IMR-90 (cell line): ENCODE results near the gene TMCC1. TPM values are rescaled to one million over a fixed set of nuclear protein-coding genes. Genes with fewer than 3 reads are reported as not detected.
A peak's percentile ranks its signal among the peaks of the same experiment; 100 is the strongest.

Source experiments
- ATAC-seq: fragments of 200-7000 bp; cut with Tn5 transposase; 2 replicates; pipeline ENCODE4 v1.9.1; 2020; ENCODE audit warnings: low read depth, mild to moderate bottlenecking, moderate library complexity
- BruUV-seq: library from RNA; stranded (reverse); fragments of 400-500 nt; replicated peaks from 2 replicates; lab custom pipeline; 2021; lab: Mats Ljungman, UMichigan
- CTCF ChIA-PET: fragments of 300-600 bp; formaldehyde crosslinking; extraction: SDS; loops from one replicate; lab custom pipeline; 2021; ENCODE audit warnings: antibody characterized with exemption; lab: Yijun Ruan, JAX
- POLR2A ChIA-PET: fragments of 300-600 bp; sonication (Branson Sonifier 250); formaldehyde crosslinking; loops from one replicate; lab custom pipeline; 2022; ENCODE audit warnings: antibody characterized with exemption; ENCODE audit not compliant: unreplicated experiment; lab: Charles Lee
- DNase-seq: peaks from one replicate; pipeline ENCODE4 v3.0.0; 2013
- H2AFZ ChIP-seq: replicated peaks from 2 replicates; pipeline ENCODE3; 2013; ENCODE audit warnings: low read length, mild to moderate bottlenecking; ENCODE audit not compliant: poor library complexity
- H2AK5ac ChIP-seq: 2 replicates; pipeline ENCODE4 v1.6.1; 2013; ENCODE audit warnings: low read depth, low read length, inconsistent platforms
- H2AK9ac ChIP-seq: replicated peaks from 2 replicates; pipeline ENCODE3; 2013; ENCODE audit warnings: mild to moderate bottlenecking, low read depth, low read length, moderate library complexity; ENCODE audit not compliant: poor library complexity
- H2BK120ac ChIP-seq: 2 replicates; pipeline ENCODE4 v1.6.1; 2013; ENCODE audit warnings: low read depth, low read length, inconsistent platforms
- H2BK15ac ChIP-seq: 3 replicates; pipeline ENCODE4 v1.6.1; 2013; ENCODE audit warnings: low read depth, low read length, inconsistent platforms
- H2BK20ac ChIP-seq: 2 replicates; pipeline ENCODE4 v1.6.1; 2013; ENCODE audit warnings: low read depth, mild to moderate bottlenecking, inconsistent platforms, low read length, moderate library complexity
- H2BK5ac ChIP-seq: 2 replicates; pipeline ENCODE4 v1.6.1; 2013; ENCODE audit warnings: mild to moderate bottlenecking, low read depth, low read length, inconsistent platforms; ENCODE audit not compliant: poor library complexity, severe bottlenecking
- H3K14ac ChIP-seq: replicated peaks from 2 replicates; pipeline ENCODE4 v1.6.1; 2013; ENCODE audit warnings: low read depth, low read length, inconsistent platforms
- H3K18ac ChIP-seq: 2 replicates; pipeline ENCODE4 v1.6.1; 2013; ENCODE audit warnings: low read depth, low read length, control low read depth
- H3K23ac ChIP-seq: 2 replicates; pipeline ENCODE4 v1.6.1; 2013; ENCODE audit warnings: low read depth, low read length, inconsistent platforms
- H3K27ac ChIP-seq: 2 replicates; pipeline ENCODE4 v1.5.1; 2013; ENCODE audit warnings: mild to moderate bottlenecking, control low read depth, low read length; ENCODE audit not compliant: insufficient read depth
- H3K27me3 ChIP-seq: 2 replicates; pipeline ENCODE4 v1.6.1; 2013; ENCODE audit warnings: low read length; ENCODE audit not compliant: control insufficient read depth, insufficient read depth
- H3K36me3 ChIP-seq: 2 replicates; pipeline ENCODE4 v1.6.1; 2013; ENCODE audit warnings: low read length, mixed read lengths; ENCODE audit not compliant: control insufficient read depth, insufficient read depth
- H3K4ac ChIP-seq: 2 replicates; pipeline ENCODE4 v1.6.1; 2013; ENCODE audit warnings: low read depth, low read length, inconsistent platforms
- H3K4me1 ChIP-seq: 2 replicates; pipeline ENCODE4 v1.6.1; 2013; ENCODE audit warnings: low read length, mixed read lengths; ENCODE audit not compliant: control insufficient read depth, insufficient read depth
- H3K4me2 ChIP-seq: 2 replicates; pipeline ENCODE4 v1.6.1; 2013; ENCODE audit warnings: low read depth, mild to moderate bottlenecking, control low read depth, low read length, moderate library complexity
- H3K4me3 ChIP-seq: 2 replicates; pipeline ENCODE4 v1.5.1; 2013; ENCODE audit warnings: low read depth, mild to moderate bottlenecking, control low read depth, low read length, moderate library complexity; ENCODE audit not compliant: insufficient read depth
- H3K56ac ChIP-seq: 2 replicates; pipeline ENCODE4 v1.6.1; 2013; ENCODE audit warnings: low read length, inconsistent platforms; ENCODE audit not compliant: insufficient read depth; ENCODE audit errors: extremely low read depth
- H3K79me1 ChIP-seq, 2 experiments: 2 replicates each; pipeline ENCODE4 v1.6.1; 2013; ENCODE audit warnings: low read length in 2 of 2, inconsistent platforms in 1 of 2, low read depth in 1 of 2
- H3K9ac ChIP-seq: 2 replicates; pipeline ENCODE4 v1.6.1; 2013; ENCODE audit warnings: low read depth, low read length, control low read depth
- H3K9me1 ChIP-seq: 2 replicates; pipeline ENCODE4 v1.6.1; 2013; ENCODE audit warnings: low read length, inconsistent platforms; ENCODE audit not compliant: insufficient read depth
- H3K9me3 ChIP-seq: 2 replicates; pipeline ENCODE4 v1.6.1; 2013; ENCODE audit warnings: low read length; ENCODE audit not compliant: control insufficient read depth, insufficient read depth
- H4K20me1 ChIP-seq: 2 replicates; pipeline ENCODE4 v1.6.1; 2013; ENCODE audit warnings: low read length, inconsistent platforms; ENCODE audit not compliant: insufficient read depth
- H4K5ac ChIP-seq: 2 replicates; pipeline ENCODE4 v1.6.1; 2013; ENCODE audit warnings: mild to moderate bottlenecking, low read depth, low read length, control low read depth
- H4K8ac ChIP-seq, 2 experiments: 2 replicates each; pipeline ENCODE4 v1.6.1; 2013; ENCODE audit warnings: low read depth in 2 of 2, low read length in 2 of 2, control low read depth in 1 of 2, inconsistent platforms in 1 of 2
- H4K91ac ChIP-seq: 2 replicates; pipeline ENCODE4 v1.6.1; 2013; ENCODE audit warnings: low read depth, low read length, inconsistent platforms; ENCODE audit not compliant: insufficient read depth
- BHLHE40 ChIP-seq: fragments of 150-350 bp; IDR thresholded peaks from 2 replicates; pipeline ENCODE4 v1.6.1; 2016; ENCODE audit warnings: mild to moderate bottlenecking, low read depth, low read length
- CEBPB ChIP-seq: IDR thresholded peaks from 2 replicates; pipeline ENCODE4 v1.6.1; 2012; ENCODE audit warnings: low read depth, low read length, improper control_type of control experiment
- FOS ChIP-seq: fragments of 150-350 bp; IDR thresholded peaks from 2 replicates; pipeline ENCODE4 v1.6.1; 2016; ENCODE audit warnings: low read depth, low read length
- MAFK ChIP-seq: IDR thresholded peaks from 2 replicates; pipeline ENCODE4 v1.6.1; 2012; ENCODE audit warnings: low read depth, low read length, improper control_type of control experiment
- MAZ ChIP-seq: IDR thresholded peaks from 2 replicates; pipeline ENCODE4 v1.6.1; 2012; ENCODE audit warnings: low read depth, mild to moderate bottlenecking, low read length, improper control_type of control experiment, moderate library complexity, borderline replicate concordance
- POLR2A ChIP-seq: IDR thresholded peaks from 2 replicates; pipeline ENCODE4 v1.6.1; 2012; ENCODE audit warnings: mild to moderate bottlenecking, low read depth, low read length
- RAD21 ChIP-seq: IDR thresholded peaks from 2 replicates; pipeline ENCODE4 v1.6.1; 2012; ENCODE audit warnings: low read length, improper control_type of control experiment
- SMC3 ChIP-seq: fragments of 150-350 bp; IDR thresholded peaks from 2 replicates; pipeline ENCODE4 v1.6.1; 2016; ENCODE audit warnings: low read depth, mild to moderate bottlenecking, antibody characterized with exemption, low read length, moderate library complexity
- USF2 ChIP-seq: fragments of 150-350 bp; IDR thresholded peaks from 2 replicates; pipeline ENCODE4 v1.6.1; 2017; ENCODE audit warnings: mild to moderate bottlenecking, antibody characterized with exemption, low read length, low read depth
- WGBS, 2 experiments: methylation state at CpG; one replicate each; pipeline versions ENCODE4 v1.1.5 to v1.1.7; 2013; ENCODE audit warnings: missing lambda C conversion rate in 2 of 2; ENCODE audit not compliant: insufficient read length in 1 of 2; ENCODE audit errors: extremely low coverage in 2 of 2; 5-methylcytosine and 5-hydroxymethylcytosine counted together
- dilution Hi-C: fragments of 300-500 bp; cut with HindIII; formaldehyde crosslinking; loops from one replicate; pipeline ENCODE4 v1.14.3; 2018; ENCODE audit warnings: low sequenced_read_pairs; ENCODE audit not compliant: unreplicated experiment
- in situ Hi-C: fragments of 300-500 bp; cut with MboI; formaldehyde crosslinking; loops from 3 replicates; pipeline ENCODE4 v1.14.3; 2019; ENCODE audit warnings: low sequenced_read_pairs, inconsistent platforms, mixed read lengths
- intact Hi-C: fragments of 100-400 bp; cut with micrococcal nuclease; formaldehyde crosslinking; loops from 2 replicates; pipeline ENCODE4 v1.10.0; 2022
- polyA plus RNA-seq, 3 experiments: library from polyadenylated mRNA; depleted of rRNA; stranded (reverse); fragments of >200 nt; gene quantifications; 2 replicates each; pipeline ENCODE4 v1.2.3, GENCODE V29; 2012; ENCODE audit warnings: low replicate concordance in 1 of 3
- total RNA-seq: library from RNA; depleted of rRNA; stranded (reverse); fragments of >200 nt; gene quantifications from 2 replicates; pipeline ENCODE4 v1.2.3, GENCODE V29; 2012

Gene TMCC1
- total and polyA plus RNA-seq, 2 of the 4 experiments (the other 2 are of a cell fraction) = 5.0 to 7.3 TPM

DNA sequence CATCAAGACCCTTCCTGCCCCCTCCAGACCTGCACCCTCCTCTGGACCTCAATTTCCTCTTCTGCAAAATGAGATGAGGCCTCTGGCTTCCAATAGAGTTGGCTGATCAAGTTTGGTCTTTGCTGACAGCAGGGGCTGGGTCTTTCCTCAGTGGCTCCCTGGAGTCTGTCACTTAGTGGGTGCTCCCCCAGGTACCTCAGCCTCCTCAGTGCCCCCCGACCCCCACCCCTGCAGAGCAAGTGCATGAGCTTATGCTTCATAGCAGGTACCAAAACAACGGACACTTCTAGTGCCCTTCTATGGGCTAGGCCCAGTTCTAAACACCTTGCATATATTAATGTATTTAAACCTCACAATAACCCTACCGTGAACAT is 280.2 kb downstream of the TMCC1 start:
- WGBS, 2 experiments = no CpG with 5 or more reads among the region's 3 CpGs

More for the DNA sequence above, 280.2 kb downstream of the TMCC1 start:
- Histone ChIP-seq H2BK20ac (no peak overlapping the region; the same call in 1 of the 2 replicates), H4K20me1 (no peaks in the 10 kb centered on the region), H3K79me1 (no peaks in the 10 kb centered on the region; a peak in 1 of 4 replicates), H3K9me3 (no peaks in the 10 kb centered on the region), H3K9me1 (peaks cover 16% of the 10 kb centered on the region), H3K36me3 (no peaks in the 10 kb centered on the region), H3K23ac (no peak overlapping the region), H4K5ac (no peak overlapping the region), H2AK5ac (peak overlapping the region; percentile 94; the same call in 1 of the 2 replicates), H3K56ac (no peak overlapping the region), H3K18ac (no peak overlapping the region), H3K4ac (no peak overlapping the region), H4K8ac (no peak overlapping the region), H3K4me3 (no peak overlapping the region), H3K27me3 (no peaks in the 10 kb centered on the region), H2AFZ (no peak overlapping the region), H4K91ac (no peak overlapping the region), H3K4me1 (peaks cover 14% of the 10 kb centered on the region), H3K4me2 (no peak overlapping the region), H2BK15ac (no peak overlapping the region), H2AK9ac (no peak overlapping the region), H3K27ac (no peak overlapping the region), H3K14ac (no peak overlapping the region), H2BK5ac (no peak overlapping the region), H2BK120ac (no peak overlapping the region), H3K9ac (no peak overlapping the region)
- DNase-seq = no peak
- no peak for TF ChIP-seq CEBPB
- TF ChIP-seq USF2 = no peak
- TF ChIP-seq BHLHE40 = no peak
- no peak for TF ChIP-seq SMC3
- TF ChIP-seq FOS = no peak
- no peak for TF ChIP-seq MAZ
- no peak for TF ChIP-seq MAFK
- no peak for TF ChIP-seq POLR2A
- no peak for TF ChIP-seq RAD21
- in situ Hi-C loops (loop anchor here (25.0 kb wide), 1 partner anchor 226 kb away; no protein-coding TSS in a partner anchor), dilution Hi-C loops (no loop called here), intact Hi-C loops (no loop called here)
- ATAC-seq = no peak
- ChIA-PET CTCF (no interaction called here), POLR2A (no interaction called here)
- no TSS peak for BruUV-seq
